Measurements from ENCODE around the gene DCAF8L2.
"Not testable (repeated sequence)": the region's sequence is repeated elsewhere in the genome, so short reads cannot be mapped to it uniquely, and the experiment has no call there.

The DCAF8L2 gene

GRCh38 chrX:27590044-27590443 is at the start of gene DCAF8L2:
TSS of gene DCAF8L2 (plus strand) at chrX:27590344. CDS start at chrX:27746896, 156,552 bp downstream.
- DNase-seq = no peak

- not testable (repeated sequence) for DNase-seq
These were observed 49.0 kb upstream of the DCAF8L2 start for GRCh38 chrX:27541161-27541560.

GRCh38 chrX:27548624-27549023 is 41.5 kb upstream of the DCAF8L2 start:
- no peak for DNase-seq

DNA sequence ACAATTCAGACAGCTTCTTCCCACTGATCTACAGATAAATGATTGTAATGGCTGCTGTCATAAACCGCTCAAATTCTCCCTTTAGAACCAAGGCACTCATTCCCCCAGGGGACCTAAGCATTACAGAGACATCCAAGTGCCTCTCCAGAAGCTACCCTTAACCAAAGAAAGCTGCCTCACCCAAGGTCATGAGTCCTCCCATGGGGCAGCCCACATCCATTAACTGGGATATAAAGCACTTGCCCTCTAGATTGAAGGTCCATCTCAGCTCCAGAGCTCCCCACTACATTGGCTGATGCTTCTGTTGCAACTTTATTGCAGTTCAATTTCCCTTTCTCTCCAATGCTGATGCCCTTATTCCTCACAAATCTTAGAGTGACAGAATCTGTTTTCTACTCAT is 40.5 kb upstream of the DCAF8L2 start:
- no peak for DNase-seq

- DNase-seq = no peak
These were observed 34.6 kb upstream of the DCAF8L2 start for GRCh38 chrX:27555514-27555913.

DNA sequence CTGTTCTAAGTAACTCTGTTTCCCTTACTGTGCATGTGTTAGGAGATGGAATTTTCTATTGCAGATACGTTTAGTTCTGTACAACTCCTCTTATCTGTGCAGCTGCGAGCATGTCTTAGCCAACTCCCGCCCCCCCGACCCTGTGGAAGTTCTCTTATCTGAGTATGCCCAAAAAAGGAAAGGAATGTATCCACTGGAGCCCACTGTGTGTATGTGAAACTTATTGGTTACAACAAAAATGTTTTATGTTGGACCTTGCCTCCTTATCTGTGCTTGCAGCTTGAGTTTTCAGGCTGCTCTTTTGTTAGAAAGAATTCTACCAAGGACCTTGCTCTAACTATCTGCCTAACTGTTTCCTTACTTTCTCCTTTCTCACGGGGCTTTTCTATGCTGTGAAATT is 24.2 kb upstream of the DCAF8L2 start:
- no peak for DNase-seq

DNA sequence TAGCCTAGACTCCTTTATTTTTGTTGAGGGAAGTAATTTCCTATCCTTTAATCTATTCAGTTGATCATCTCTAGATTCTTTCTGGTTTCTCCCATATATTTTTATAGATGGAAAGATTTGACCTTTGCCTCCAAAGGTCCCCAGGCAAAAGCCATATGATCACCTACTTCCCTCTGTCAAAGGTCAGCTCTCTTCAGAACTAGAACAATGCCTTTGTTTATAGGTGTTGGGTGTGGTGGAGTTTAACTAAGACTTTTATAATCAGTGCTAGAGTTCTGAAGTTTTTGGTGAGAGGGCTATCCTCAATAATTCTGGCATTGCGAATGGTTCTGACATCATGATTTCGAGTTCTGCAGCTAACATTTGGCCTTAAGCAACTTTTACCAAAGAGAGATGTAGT is 19.0 kb upstream of the DCAF8L2 start:
- DNase-seq = no peak

GRCh38 chrX:27575565-27575964 is 14.6 kb upstream of the DCAF8L2 start:
- no peak for DNase-seq

GRCh38 chrX:27583976-27584375 is 6.2 kb upstream of the DCAF8L2 start:
- DNase-seq = no peak

DNA sequence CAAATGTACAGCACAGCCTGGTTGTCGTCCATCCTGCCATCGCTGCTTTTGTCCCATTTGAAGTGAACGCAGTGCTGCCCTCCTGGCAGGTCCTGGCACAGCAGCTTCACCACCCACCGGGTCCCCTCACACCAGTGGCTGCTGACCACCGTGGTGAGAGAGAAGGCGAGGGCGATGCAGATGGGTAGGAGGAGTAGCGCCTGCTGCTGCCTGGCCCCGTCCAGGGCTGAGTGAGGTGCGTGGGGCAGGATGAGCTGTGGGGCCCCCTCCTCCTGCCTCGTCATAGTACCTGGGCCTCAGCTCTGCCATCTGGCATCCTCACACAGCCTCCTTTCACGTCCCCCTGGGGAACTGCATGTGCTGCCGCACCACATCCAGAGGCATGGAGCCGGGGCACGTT is 1.8 kb downstream of the DCAF8L2 start:
- DNase-seq = no peak

DNA sequence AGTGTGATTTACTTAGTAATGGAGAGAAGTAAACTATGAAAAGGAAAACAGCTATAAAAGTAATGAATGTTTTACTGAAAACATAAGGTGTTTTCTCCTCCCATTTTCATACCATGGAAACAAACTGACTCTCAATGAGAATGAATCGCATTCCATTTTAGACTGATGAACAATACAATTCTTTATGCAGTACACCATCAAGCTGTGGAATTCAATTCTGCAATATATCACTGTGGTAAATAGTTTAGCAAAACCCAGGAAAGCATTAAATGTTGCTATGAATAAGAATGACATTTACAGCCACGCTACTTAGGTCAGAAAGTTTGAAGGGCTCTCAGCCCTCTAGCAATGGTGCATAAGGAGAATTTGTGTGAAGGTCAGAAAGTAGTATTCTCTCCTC is 7.4 kb downstream of the DCAF8L2 start:
- no peak for DNase-seq

DNA sequence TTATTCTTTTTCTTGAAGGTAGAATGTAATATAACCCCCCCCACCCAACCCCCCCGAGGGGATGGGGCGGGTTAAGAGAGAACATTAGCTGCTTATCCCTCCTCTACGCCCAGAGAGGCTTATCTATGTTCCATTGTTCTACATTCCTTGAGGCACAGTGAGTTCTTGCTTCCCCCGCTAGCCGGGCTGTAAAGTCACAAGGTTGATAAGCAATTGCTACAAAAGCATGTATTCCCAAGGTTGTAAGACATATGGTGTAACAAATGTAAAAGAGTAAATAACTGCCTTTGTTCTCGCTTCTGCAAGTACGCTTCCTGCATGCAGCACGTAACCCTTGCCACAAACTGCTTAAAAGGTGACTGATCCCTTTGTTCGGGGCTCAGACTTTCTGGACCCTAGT is 8.2 kb downstream of the DCAF8L2 start:
- no peak for DNase-seq

DNA sequence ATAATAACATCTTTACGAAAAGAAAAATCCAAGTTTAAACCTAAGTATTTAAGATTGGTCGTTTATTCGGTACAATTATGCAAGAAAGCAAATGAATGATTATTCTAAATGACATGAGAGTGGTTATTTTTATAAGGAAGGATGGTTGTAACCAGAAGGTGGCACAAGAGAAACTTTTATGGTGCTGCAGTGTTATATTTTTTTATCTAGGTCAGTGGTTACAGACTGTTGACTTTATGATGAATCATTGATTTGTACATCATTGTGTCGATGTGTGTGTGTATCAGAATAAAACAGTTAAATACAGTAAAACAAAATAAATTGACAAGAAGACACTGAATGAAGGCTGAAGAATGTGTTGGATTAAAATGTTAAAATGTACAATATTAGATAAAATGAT is 9.8 kb downstream of the DCAF8L2 start:
- no peak for DNase-seq

DNA sequence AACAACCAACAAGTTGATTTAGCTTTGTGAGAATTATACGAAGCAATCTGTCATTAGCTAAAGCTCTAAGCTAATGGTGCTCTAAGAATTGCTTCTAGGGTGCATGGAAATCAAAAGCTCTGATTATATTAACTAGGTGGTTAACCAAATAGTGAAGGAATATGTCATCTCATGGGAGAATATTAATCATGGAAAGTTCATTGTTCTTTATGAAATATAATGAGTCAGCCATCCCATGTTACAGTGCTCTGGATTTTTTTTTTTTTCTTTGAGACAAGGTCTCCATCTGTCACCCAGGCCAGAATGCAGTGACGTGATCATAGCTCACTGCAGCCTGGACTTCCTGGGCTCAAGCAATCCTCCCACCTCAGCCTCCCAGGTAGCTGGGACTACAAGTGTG is 10.5 kb downstream of the DCAF8L2 start:
- no peak for DNase-seq

GRCh38 chrX:27608671-27609070 is 18.5 kb downstream of the DCAF8L2 start:
- no peak for DNase-seq

GRCh38 chrX:27619459-27619858 is 29.3 kb downstream of the DCAF8L2 start:
- DNase-seq = no peak

DNA sequence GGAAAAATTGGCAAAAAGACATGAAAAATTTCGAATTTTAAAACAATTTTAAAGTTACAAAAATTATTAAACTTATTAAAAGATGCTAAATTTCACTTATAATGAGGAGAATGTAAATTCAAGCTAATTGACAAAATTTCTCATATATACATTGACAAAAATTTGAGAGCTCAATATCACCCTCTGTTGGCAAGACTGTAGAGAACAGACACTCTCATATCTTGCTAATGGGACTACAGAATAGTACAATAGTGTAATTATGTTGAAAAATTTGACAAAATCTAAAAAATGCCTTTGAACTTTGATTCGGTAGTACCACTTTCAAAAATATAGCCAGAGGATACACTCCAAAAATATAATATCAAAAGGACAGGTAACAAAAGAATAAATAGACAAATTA is 29.8 kb downstream of the DCAF8L2 start:
- no peak for DNase-seq

DNA sequence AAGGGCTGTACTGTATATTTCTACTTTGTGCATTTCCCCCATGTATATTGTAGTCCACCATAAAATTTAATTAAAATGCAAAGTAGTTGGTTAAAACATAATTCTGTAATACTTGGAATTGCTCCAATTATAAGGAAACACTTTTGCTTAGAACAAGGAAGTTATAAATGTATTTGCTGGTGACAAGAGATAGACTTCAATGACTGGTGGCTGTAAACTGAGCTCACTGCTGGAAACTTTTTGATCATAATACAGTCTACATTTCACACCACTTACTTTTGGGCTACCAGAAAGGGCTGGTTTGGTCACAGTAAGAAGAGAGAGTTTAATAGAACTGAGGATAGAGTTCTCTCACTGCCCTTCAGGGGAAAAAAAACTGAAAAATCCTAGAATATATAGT is 32.7 kb downstream of the DCAF8L2 start:
- DNase-seq = no peak

- no peak for DNase-seq
These were observed 35.9 kb downstream of the DCAF8L2 start for GRCh38 chrX:27626066-27626465.

DNA sequence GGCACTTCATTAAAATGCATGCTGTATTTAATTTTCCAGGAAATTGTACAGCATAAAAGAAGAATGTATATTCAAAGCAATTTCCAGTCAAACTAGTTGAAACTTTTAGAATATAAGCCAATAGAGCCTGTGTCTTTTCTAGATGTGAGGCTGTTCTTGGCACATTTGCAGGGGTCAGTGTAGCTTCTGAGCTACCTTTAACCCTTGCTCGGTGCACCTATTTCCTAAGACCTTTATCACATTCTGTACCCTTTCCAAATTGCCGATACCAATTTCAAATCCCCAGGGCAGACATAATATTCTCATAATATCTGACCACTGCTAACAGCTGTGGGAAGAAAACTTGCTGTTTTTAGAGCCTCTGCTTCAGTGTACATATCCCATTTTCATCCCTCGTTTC is 43.2 kb downstream of the DCAF8L2 start:
- DNase-seq = no peak

- no peak for DNase-seq
These were observed 66.4 kb downstream of the DCAF8L2 start for GRCh38 chrX:27656581-27656980.

GRCh38 chrX:27660878-27661277 is 70.7 kb downstream of the DCAF8L2 start:
- DNase-seq = no peak

DNA sequence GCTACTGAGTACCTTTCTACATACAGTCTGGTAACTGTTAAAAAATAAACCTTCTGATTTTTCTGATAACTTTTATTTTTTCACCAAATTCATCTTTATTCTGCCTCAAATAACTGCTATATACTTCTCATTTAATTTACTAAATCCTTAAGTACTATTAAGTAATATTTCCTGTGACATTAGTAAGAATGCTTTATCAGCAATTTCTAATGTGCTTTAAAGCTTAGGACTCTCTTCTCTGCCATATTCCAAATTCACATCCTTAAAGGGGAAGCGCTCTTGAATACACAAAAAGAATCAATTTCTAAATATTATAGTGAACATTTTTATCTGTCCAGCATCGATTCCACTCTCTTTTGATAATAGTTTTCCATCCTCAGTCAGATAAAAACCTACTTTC is 81.1 kb downstream of the DCAF8L2 start:
- no peak for DNase-seq

DNA sequence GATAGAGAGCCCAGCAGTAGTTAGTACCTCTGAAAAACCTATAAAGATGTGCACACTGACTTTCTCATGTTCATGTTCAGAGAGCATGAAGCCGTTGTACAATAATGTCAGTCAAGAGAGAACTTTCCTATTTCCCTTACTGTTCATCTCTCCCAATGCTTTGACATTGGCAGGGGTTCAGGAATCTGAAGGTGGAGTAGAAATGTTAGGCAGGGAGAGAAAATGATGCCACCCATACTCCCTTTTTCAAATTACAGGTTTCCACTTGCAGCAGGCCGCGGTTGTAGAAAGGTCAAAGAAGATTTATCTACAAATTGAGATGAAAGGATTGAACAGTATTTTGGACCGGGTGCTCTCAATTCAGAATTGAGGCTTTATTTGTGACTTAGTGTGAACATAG is 84.3 kb downstream of the DCAF8L2 start:
- no peak for DNase-seq

GRCh38 chrX:27675493-27675892 is 85.3 kb downstream of the DCAF8L2 start:
- no peak for DNase-seq

DNA sequence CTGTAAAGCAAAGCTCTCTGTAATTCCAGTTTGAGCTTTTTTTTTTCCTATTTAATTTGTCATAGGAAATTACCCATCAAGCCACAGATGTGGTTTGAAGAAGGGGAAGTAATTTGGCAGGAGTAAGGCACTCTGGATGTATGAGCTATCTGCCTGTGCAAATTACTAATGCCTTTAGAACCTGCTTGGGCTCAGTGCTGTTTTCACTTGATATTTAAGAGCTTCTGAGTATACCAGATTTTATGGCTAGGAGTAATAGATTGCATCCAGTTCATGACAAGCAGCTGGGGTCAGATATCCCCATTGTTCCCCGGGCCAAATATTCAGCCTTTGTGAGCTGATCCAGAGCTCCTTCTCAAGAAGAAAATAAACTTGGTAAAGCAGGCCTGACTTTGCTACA is 89.1 kb downstream of the DCAF8L2 start:
- DNase-seq = no peak
